GM12875 (cell line): ENCODE measurements around the gene TCP11X2.
"Not testable (repeated sequence)": the region's sequence is repeated elsewhere in the genome, so short reads cannot be mapped to it uniquely, and the experiment has no call there.

ENCODE experiments used
- H3K4me3 ChIP-seq: one replicate; pipeline ENCODE4 v1.5.1; 2011; ENCODE audit warnings: low read depth, low read length, control low read depth
- CTCF ChIP-seq: IDR thresholded peaks from 2 replicates; pipeline ENCODE4 v1.5.1; 2011; ENCODE audit warnings: low read depth, mild to moderate bottlenecking, control low read depth, inconsistent platforms, low read length, moderate library complexity, borderline replicate concordance; ENCODE audit not compliant: insufficient read depth

TCP11X2 gene

GRCh38 chrX:102471762-102472220 lies at the start of gene TCP11X2:
Gene TCP11X2, minus strand, starts transcription at chrX:102471812.
- not testable (repeated sequence) for H3K4me3 ChIP-seq

- TF ChIP-seq CTCF = no peak
- no peak overlapping the region for H3K4me3 ChIP-seq
Measured at GRCh38 chrX:102517326-102517725, 45.7 kb upstream of the TCP11X2 start.

GRCh38 chrX:102515975-102516941 lies 44.6 kb upstream of the TCP11X2 start, which contains the start of gene TMSB15A:
Gene TMSB15A, minus strand, starts transcription at chrX:102516739.
- TF ChIP-seq CTCF = no peak
- H3K4me3 ChIP-seq = no peak within 1 kb of the TSS

- no peak for TF ChIP-seq CTCF
- no peak overlapping the region for H3K4me3 ChIP-seq
Measured at GRCh38 chrX:102514536-102514935, 42.9 kb upstream of the TCP11X2 start.

- H3K4me3 ChIP-seq = no peak overlapping the region
- TF ChIP-seq CTCF = no peak
Measured at GRCh38 chrX:102498732-102499131, 27.1 kb upstream of the TCP11X2 start.

- H3K4me3 ChIP-seq = no peak overlapping the region
- no peak for TF ChIP-seq CTCF
Measured at GRCh38 chrX:102491766-102492165, 20.2 kb upstream of the TCP11X2 start.

GRCh38 chrX:102478765-102479164 lies 7.2 kb upstream of the TCP11X2 start:
- H3K4me3 ChIP-seq = not testable (repeated sequence)

GRCh38 chrX:102470215-102470614 lies 1.4 kb downstream of the TCP11X2 start:
- H3K4me3 ChIP-seq = not testable (repeated sequence)

- not testable (repeated sequence) for H3K4me3 ChIP-seq
Measured at GRCh38 chrX:102458615-102459014, 13.0 kb downstream of the TCP11X2 start.

- not testable (repeated sequence) for H3K4me3 ChIP-seq
Measured at GRCh38 chrX:102439908-102440307, 31.7 kb downstream of the TCP11X2 start, which contains the start of gene NXF2B. Gene NXF2B, minus strand, starts transcription at chrX:102440008. Its CDS starts 59,972 bp downstream, at chrX:102380036.

- H3K4me3 ChIP-seq = not testable (repeated sequence)
Measured at GRCh38 chrX:102414493-102414892, 57.1 kb downstream of the TCP11X2 start.
